GM12801 (cell line): ENCODE measurements around the gene IGLL5.

ENCODE experiments used
- TF ChIP-seq, protein P1 (sequence below): IDR thresholded peaks from one replicate; pipeline ENCODE4 v1.5.1; 2011; ENCODE audit warnings: control low read depth; ENCODE audit not compliant: insufficient read length; ENCODE audit errors: extremely low read depth

Gene IGLL5

DNA sequence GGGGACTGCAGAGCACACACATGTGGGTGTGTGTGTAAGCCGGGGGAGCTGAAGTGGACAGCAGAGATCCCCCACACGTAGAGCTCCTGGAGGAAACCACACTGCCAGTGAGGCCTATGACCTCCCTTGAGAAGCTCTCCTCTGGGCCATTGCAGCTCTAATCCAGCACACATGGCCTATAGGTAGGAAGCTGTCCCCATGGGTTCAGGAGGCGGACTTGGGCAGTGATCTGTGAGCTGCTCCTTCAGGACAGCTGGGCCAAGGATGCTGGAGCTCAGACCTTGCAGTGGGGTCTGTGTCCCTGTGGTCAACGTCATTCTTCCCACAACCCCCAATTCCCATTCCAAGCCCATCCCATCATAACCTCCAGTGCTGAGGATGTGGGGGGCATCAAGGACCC lies 29.8 kb downstream of the IGLL5 start:
- TF ChIP-seq, protein P1, sequence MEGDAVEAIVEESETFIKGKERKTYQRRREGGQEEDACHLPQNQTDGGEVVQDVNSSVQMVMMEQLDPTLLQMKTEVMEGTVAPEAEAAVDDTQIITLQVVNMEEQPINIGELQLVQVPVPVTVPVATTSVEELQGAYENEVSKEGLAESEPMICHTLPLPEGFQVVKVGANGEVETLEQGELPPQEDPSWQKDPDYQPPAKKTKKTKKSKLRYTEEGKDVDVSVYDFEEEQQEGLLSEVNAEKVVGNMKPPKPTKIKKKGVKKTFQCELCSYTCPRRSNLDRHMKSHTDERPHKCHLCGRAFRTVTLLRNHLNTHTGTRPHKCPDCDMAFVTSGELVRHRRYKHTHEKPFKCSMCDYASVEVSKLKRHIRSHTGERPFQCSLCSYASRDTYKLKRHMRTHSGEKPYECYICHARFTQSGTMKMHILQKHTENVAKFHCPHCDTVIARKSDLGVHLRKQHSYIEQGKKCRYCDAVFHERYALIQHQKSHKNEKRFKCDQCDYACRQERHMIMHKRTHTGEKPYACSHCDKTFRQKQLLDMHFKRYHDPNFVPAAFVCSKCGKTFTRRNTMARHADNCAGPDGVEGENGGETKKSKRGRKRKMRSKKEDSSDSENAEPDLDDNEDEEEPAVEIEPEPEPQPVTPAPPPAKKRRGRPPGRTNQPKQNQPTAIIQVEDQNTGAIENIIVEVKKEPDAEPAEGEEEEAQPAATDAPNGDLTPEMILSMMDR = no peak

DNA sequence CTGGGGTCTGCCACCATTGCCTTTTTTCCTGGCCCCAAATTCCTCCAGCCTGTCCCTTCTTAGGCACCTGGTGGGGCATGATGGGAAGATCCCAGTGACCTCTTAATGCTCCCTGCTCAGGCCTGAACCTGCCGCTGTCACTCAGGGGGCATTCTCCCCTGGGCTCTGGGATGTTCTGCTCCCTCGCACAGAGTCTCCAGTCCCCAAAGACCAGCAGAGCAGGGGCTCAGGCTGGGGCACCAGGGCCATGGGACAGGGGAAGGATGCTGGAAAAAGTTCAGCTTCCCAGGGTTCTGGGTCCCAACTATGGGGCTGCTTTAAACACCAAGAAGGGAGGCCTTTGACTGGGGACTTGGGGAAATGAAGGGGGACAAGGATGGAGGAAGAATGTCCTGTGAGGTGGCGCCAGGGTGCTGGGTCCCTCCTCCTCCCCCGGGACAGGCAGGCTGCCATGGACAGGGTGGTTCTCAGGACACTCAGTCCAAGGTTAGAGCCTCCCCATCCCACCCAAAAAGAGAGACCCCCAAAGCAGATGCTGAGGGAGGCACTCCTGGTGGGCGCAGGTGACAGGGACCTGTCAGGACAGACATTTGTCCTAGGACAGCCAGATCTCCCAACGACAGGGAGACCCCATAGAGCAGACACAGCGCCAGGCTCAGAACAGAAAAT lies 30.8 kb downstream of the IGLL5 start:
- TF ChIP-seq, protein P1 = no peak

DNA sequence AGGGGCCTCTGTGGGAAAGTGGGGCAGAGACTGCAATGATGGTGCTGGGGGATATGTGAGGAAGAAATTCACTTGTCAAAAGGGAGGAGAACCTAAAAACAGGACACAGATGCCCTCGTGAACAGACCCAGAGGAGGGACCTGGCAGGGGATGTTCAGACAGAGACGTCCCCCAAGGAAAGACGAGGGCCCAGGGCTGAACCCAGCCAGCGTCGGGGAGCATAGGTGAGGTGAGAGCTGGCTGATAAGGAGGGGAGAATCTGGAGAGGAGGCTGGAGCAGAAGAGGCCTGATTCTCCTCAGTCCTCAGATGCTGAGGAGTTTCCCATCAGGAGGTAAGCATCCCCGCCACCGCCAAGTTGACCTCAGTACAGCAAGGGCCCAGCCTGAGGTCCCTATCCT lies 31.4 kb downstream of the IGLL5 start:
- TF ChIP-seq, protein P1 = no peak

DNA sequence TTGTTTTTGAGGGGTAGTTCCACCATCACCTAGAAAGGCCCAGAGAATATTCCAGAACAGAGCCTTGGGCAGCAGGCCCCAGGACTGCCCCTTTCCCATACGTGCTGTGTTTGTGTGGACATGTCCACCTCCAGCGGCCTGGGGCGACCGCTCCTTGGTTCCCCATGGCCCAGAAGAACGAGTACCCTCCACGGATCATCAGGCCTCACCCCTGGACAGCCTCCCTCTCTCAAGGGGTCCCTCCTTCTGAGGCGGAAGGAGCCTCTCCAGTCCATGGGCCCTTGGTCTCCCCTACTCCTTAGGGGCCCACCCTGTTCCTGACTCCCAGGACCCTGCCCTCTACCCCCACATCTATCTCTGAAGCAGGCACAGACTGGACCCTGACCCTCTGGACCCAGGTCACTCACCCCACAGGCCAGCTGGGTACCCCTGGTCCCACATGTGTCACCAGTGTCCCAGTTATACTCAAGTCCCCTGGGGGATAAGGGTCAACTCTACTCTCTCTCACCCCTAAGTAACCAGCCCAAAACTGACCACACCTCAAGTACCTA lies 32.6 kb downstream of the IGLL5 start:
- TF ChIP-seq, protein P1 = no peak

GRCh38 chr22:22920910-22921550 lies 33.4 kb downstream of the IGLL5 start:
- TF ChIP-seq, protein P1 = no peak

GRCh38 chr22:22921575-22921974 lies 34.0 kb downstream of the IGLL5 start:
- TF ChIP-seq, protein P1 = no peak

- TF ChIP-seq, protein P1 = no peak
Observed at GRCh38 chr22:22922954-22923319, 35.3 kb downstream of the IGLL5 start.
